Measurements from ENCODE around the gene SH2D4B. TPM values are rescaled to one million over a fixed set of nuclear protein-coding genes. Genes with fewer than 3 reads are reported as not detected.

Gene SH2D4B
- total RNA-seq, 1 donor from 2014 or later: 0.18 TPM

- DNase-seq (ENCODE audit: low spot score): no peak
- Mint-ChIP-seq H3K9me3 (no peaks in the 10 kb centered on the region), H3K27ac (no peak overlapping the region), H3K27me3 (ENCODE audit: insufficient read depth) (peaks cover 7% of the 10 kb centered on the region), H3K4me1 (ENCODE audit: low read depth) (no peaks in the 10 kb centered on the region), H3K36me3 (ENCODE audit: low read depth) (no peaks in the 10 kb centered on the region), H3K4me3 (no peak overlapping the region)
- intact Hi-C loops (cut with micrococcal nuclease): no loop called here
These were observed 41.6 kb downstream of the SH2D4B start for GRCh38 chr10:80579181-80579763.

GRCh38 chr10:80579849-80580637 lies 42.3 kb downstream of the SH2D4B start:
- Mint-ChIP-seq H3K36me3 (ENCODE audit: low read depth) (no peaks in the 10 kb centered on the region), H3K9me3 (no peaks in the 10 kb centered on the region), H3K27ac (no peak overlapping the region), H3K4me1 (ENCODE audit: low read depth) (no peaks in the 10 kb centered on the region), H3K27me3 (ENCODE audit: insufficient read depth) (peaks cover 7% of the 10 kb centered on the region), H3K4me3 (no peak overlapping the region)
- DNase-seq (ENCODE audit: low spot score): no peak
- intact Hi-C loops (cut with micrococcal nuclease): no loop called here

DNA sequence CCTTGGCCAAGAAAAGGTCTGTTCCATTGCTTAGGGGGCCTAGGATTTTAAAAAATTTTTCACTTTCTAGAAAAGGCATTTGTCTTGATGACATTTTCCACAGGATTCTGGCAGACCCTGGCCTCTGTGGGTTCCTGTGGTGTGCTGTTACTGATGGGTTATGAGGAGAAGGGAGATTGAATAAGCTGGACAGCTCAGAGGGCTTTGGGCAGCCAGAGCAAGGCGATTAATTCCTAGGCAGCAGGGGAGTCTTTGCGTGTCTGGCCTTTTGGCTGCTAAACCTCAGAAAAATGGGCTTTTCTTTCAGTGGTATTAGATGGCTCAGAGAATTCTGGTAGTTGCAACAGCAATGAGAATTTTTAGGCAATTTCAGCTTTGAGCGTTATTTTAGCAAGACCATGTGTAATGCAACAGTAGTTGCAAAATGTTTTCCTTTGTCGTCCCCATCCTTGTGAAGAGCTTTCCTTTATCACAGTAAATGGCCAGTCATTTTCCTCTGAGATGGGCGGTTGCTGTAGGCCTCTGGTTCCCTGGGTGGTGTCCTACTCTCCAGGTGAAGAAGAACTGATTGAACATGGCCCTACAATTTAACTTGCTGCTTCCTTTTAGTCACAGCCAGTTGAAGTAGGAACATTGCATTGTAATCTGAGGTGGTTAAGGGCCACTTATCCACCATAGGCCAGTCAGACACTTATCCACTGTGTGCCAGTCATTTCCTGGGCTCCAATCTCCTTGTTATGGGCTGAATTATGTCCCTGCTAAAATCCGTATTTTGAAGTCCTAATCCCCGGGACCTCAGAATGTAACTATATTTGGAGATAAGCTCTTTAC lies 43.2 kb downstream of the SH2D4B start:
- no peaks in the 10 kb centered on the region for H3K4me1 Mint-ChIP-seq (ENCODE audit: low read depth)
- H3K27me3 Mint-ChIP-seq (ENCODE audit: insufficient read depth): peaks cover 7% of the 10 kb centered on the region
- intact Hi-C loops (cut with micrococcal nuclease): no loop called here
- no peak for DNase-seq (ENCODE audit: low spot score)
- H3K27ac Mint-ChIP-seq: no peak overlapping the region
- H3K4me3 Mint-ChIP-seq: no peak overlapping the region
- no peaks in the 10 kb centered on the region for H3K36me3 Mint-ChIP-seq (ENCODE audit: low read depth)
- H3K9me3 Mint-ChIP-seq: no peaks in the 10 kb centered on the region

- H3K9me3 Mint-ChIP-seq: no peaks in the 10 kb centered on the region
- H3K27ac Mint-ChIP-seq: no peak overlapping the region
- intact Hi-C loops (cut with micrococcal nuclease): no loop called here
- no peaks in the 10 kb centered on the region for H3K36me3 Mint-ChIP-seq (ENCODE audit: low read depth)
- no peak for DNase-seq (ENCODE audit: low spot score)
- H3K4me3 Mint-ChIP-seq: no peak overlapping the region
- H3K4me1 Mint-ChIP-seq (ENCODE audit: low read depth): no peaks in the 10 kb centered on the region
- peaks cover 7% of the 10 kb centered on the region for H3K27me3 Mint-ChIP-seq (ENCODE audit: insufficient read depth)
These were observed 43.8 kb downstream of the SH2D4B start for GRCh38 chr10:80581469-80581835.

GRCh38 chr10:80582286-80582960 lies 44.7 kb downstream of the SH2D4B start:
- peaks cover 7% of the 10 kb centered on the region for H3K27me3 Mint-ChIP-seq (ENCODE audit: insufficient read depth)
- no peaks in the 10 kb centered on the region for H3K36me3 Mint-ChIP-seq (ENCODE audit: low read depth)
- no peak for DNase-seq (ENCODE audit: low spot score)
- intact Hi-C loops (cut with micrococcal nuclease): no loop called here
- no peaks in the 10 kb centered on the region for H3K9me3 Mint-ChIP-seq
- no peak overlapping the region for H3K4me3 Mint-ChIP-seq
- H3K4me1 Mint-ChIP-seq (ENCODE audit: low read depth): no peaks in the 10 kb centered on the region
- H3K27ac Mint-ChIP-seq: no peak overlapping the region

DNA sequence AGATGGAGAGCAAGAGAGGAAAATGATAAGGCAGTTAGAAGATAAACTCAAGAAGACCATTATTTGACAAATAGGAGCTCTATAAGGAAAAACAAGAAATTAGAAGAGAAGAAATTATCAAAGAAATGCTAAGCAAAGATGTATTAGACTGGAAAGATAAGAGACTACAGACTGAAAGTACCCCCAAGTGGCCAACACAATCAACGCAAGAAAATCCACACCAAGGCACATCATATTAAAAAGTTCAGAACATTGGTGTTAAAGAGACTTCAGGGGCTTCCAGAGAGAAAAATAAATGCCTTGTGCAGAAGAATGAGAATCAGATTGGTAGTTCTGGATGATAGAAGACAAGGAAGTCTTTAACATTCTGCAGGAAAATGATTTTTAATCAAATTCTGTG lies 46.0 kb downstream of the SH2D4B start:
- H3K9me3 Mint-ChIP-seq: no peaks in the 10 kb centered on the region
- H3K4me3 Mint-ChIP-seq: no peak overlapping the region
- intact Hi-C loops (cut with micrococcal nuclease): no loop called here
- H3K4me1 Mint-ChIP-seq (ENCODE audit: low read depth): no peaks in the 10 kb centered on the region
- H3K27ac Mint-ChIP-seq: no peak overlapping the region
- DNase-seq (ENCODE audit: low spot score): no peak
- H3K27me3 Mint-ChIP-seq (ENCODE audit: insufficient read depth): peaks cover 5% of the 10 kb centered on the region
- no peaks in the 10 kb centered on the region for H3K36me3 Mint-ChIP-seq (ENCODE audit: low read depth)

DNA sequence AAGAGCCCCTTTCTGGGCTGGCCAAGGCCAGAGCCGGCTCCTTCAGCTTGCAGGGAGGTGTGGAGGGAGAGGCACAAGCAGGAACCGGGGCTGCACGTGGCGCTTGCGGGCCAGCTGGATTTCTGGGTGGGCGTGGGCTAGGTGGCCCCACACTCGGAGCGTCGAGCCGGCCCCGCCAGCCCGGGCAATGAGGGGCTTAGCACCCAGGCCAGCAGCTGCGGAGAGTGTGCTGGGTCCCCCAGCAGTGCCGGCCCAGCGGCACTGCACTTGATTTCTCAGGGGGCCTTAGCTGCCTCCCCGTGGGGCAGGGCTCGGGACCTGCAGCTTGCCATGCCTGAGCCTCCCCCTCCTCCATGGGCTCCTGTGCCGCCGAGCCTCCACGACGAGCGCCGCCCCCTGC lies 48.1 kb downstream of the SH2D4B start:
- no peaks in the 10 kb centered on the region for H3K9me3 Mint-ChIP-seq
- H3K27ac Mint-ChIP-seq: no peak overlapping the region
- no peaks in the 10 kb centered on the region for H3K36me3 Mint-ChIP-seq (ENCODE audit: low read depth)

DNA sequence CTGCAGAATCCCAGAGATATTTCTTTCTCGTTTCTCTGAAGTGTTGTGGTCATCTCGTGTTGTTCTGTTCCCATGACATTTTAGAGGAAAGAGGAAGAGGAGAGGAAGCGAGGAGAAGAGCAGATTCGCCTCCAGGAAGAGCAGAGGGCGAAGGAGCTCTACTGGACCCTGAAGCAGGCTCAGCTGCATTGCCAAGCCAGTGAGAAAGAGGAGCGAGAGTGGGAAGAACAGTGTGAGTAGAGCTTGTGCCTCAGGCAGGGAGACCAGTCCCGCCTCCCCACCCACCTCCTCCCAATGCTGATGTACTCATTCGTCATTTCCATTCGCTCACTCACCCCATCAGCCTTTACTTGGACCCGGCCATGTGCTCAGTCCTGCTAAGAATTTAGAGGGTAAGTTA lies 50.8 kb downstream of the SH2D4B start:
- intact Hi-C loops (cut with micrococcal nuclease): no loop called here
- Mint-ChIP-seq H3K4me1 (ENCODE audit: low read depth) (no peaks in the 10 kb centered on the region), H3K36me3 (ENCODE audit: low read depth) (no peaks in the 10 kb centered on the region), H3K4me3 (no peak overlapping the region), H3K9me3 (no peaks in the 10 kb centered on the region), H3K27ac (no peak overlapping the region), H3K27me3 (ENCODE audit: insufficient read depth) (peaks cover 3% of the 10 kb centered on the region)
- no peak for DNase-seq (ENCODE audit: low spot score)

More for the DNA sequence above, 48.1 kb downstream of the SH2D4B start:
- no peaks in the 10 kb centered on the region for H3K27me3 Mint-ChIP-seq (ENCODE audit: insufficient read depth)
- H3K4me1 Mint-ChIP-seq (ENCODE audit: low read depth): no peaks in the 10 kb centered on the region
- DNase-seq (ENCODE audit: low spot score): no peak
- intact Hi-C loops (cut with micrococcal nuclease): no loop called here
- H3K4me3 Mint-ChIP-seq: no peak overlapping the region

- DNase-seq (ENCODE audit: low spot score): no peak
- Mint-ChIP-seq H3K4me1 (ENCODE audit: low read depth) (no peaks in the 10 kb centered on the region), H3K9me3 (no peaks in the 10 kb centered on the region), H3K27me3 (ENCODE audit: insufficient read depth) (peaks cover 5% of the 10 kb centered on the region), H3K27ac (no peak overlapping the region), H3K36me3 (ENCODE audit: low read depth) (no peaks in the 10 kb centered on the region), H3K4me3 (no peak overlapping the region)
- intact Hi-C loops (cut with micrococcal nuclease): no loop called here
These were observed 52.1 kb downstream of the SH2D4B start for GRCh38 chr10:80589726-80590373.

DNA sequence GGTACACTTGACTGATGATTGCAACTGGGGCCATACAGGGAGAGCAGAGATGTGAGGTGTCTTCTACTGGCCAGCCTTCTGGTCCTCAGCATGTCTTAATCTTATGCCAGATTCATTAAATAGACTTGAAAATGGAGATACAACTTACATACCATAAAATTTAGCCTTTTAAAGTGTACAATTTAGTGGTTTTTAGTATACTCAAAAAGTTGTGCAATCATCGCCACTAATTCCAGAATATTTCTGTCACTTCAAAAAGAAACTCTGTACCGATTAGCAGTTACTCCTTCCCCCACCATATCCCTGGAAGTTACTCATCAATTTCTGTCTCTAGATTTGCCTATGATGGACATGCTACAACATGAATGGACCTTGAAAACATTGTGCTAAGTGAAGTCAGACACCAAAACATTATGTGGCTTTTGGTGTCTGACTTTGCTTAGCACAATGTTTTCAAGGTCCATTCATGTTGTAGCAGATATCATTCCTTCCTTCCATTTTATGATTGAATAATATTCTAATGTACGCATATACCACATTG lies 53.0 kb downstream of the SH2D4B start:
- Mint-ChIP-seq H3K27me3 (ENCODE audit: insufficient read depth) (peaks cover 5% of the 10 kb centered on the region), H3K36me3 (ENCODE audit: low read depth) (no peaks in the 10 kb centered on the region)
- intact Hi-C loops (cut with micrococcal nuclease): no loop called here

DNA sequence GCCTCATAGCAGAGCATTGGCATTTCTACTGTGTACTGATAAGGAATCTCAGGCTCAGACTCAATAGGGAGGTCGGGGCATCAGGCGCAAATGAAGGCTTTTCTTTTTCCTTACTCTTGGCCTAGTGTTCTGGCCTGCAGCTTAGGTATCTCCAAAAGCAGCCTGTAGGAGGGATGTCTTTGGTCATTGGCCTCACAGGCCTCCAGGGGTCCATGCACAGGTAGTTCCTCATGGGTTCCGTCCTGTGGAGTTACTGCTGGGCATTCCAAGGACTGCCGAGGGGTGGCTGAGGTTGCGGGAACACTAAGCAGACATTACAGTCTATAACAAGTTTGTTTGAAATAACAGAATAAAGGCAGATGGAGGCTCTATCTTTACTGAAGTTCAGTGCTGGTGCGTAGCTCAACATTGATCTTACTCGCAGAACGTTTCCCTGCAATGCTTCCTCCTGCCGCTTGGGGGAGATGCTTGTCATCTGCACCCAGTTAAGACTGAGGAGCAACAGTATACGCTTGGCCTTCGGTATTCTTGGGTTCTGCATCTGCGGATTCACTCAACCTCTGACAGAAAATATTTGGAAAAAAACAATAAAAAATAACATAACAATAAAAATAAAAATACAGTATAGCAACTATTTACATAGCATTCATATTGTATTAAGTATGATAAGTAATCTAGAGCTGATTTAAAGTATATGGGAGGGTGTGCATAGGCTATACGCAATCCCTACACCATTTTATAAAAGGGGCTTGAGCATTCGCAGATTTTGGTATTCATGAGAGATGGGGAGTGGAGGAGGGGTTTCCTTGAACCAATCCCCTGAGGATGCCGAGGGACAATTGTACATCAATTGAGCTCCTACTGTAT lies 58.9 kb downstream of the SH2D4B start:
- DNase-seq (ENCODE audit: low spot score): peak; percentile 9
- Mint-ChIP-seq H3K36me3 (ENCODE audit: low read depth) (no peaks in the 10 kb centered on the region), H3K27me3 (ENCODE audit: insufficient read depth) (peaks cover 7% of the 10 kb centered on the region), H3K4me1 (ENCODE audit: low read depth) (no peaks in the 10 kb centered on the region), H3K4me3 (no peak overlapping the region), H3K9me3 (no peaks in the 10 kb centered on the region), H3K27ac (no peak overlapping the region)
- intact Hi-C loops (cut with micrococcal nuclease): loop anchor here (5.0 kb wide), 1 partner anchor 214 kb away; no protein-coding TSS in a partner anchor

More for the DNA sequence above, 53.0 kb downstream of the SH2D4B start:
- Mint-ChIP-seq H3K9me3 (no peaks in the 10 kb centered on the region), H3K4me3 (no peak overlapping the region), H3K4me1 (ENCODE audit: low read depth) (no peaks in the 10 kb centered on the region), H3K27ac (no peak overlapping the region)
- no peak for DNase-seq (ENCODE audit: low spot score)
